GM19193 (cell line): ENCODE measurements around the gene CTSL.

Experiments
- POLR2A ChIP-seq: IDR thresholded peaks from 4 replicates; pipeline ENCODE4 v1.6.1; 2011; ENCODE audit not compliant: insufficient read depth, insufficient read length; ENCODE audit errors: extremely low read depth

Gene CTSL

GRCh38 chr9:87760529-87760928 is 34.6 kb downstream of the CTSL start:
- TF ChIP-seq POLR2A: no peak

GRCh38 chr9:87763286-87763685 is 37.4 kb downstream of the CTSL start:
- no peak for TF ChIP-seq POLR2A

- no peak for TF ChIP-seq POLR2A
These were observed 39.6 kb downstream of the CTSL start for GRCh38 chr9:87765521-87765920.

DNA sequence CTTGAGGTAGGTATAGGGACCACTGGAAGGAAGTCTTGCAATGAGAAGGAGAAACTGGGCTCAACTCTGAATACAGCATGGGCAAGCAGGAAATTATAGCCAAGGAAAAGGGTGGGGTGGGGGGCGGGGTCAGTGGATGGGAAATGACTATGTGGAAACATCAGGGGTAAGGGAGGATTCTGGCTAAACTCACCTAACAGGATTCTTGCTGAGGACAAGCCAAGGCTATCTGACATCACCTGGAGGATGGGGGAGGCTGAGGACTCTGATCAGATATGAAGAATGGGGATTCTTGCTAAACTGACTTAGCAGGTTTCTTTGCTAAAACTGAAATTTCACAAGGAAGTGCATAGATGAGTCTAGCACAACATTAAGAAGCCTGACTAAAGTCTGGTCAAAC is 40.8 kb downstream of the CTSL start:
- no peak for TF ChIP-seq POLR2A

GRCh38 chr9:87770616-87771315 is 44.8 kb downstream of the CTSL start:
- TF ChIP-seq POLR2A: no peak

- no peak for TF ChIP-seq POLR2A
These were observed 45.5 kb downstream of the CTSL start for GRCh38 chr9:87771316-87772006.

GRCh38 chr9:87776481-87777379 is 50.8 kb downstream of the CTSL start:
- TF ChIP-seq POLR2A: no peak

GRCh38 chr9:87778996-87779395 is 53.1 kb downstream of the CTSL start:
- no peak for TF ChIP-seq POLR2A
